GM19240 (cell line): ENCODE data around the gene C6orf89.
A peak's percentile ranks its signal among the peaks of the same experiment; 100 is the strongest.
"Not testable (repeated sequence)": the region's sequence is repeated elsewhere in the genome, so short reads cannot be mapped to it uniquely, and the experiment has no call there.

Experiments
- DNase-seq: peaks from one replicate; pipeline ENCODE4 v3.0.0; 2011; ENCODE audit warnings: low spot score; ENCODE audit not compliant: insufficient read length

C6orf89 gene

GRCh38 chr6:36886950-36887618 is 1.3 kb downstream of the C6orf89 start:
- no peak for DNase-seq

- no peak for DNase-seq
Measured at GRCh38 chr6:36888115-36888643, 2.4 kb downstream of the C6orf89 start.

- DNase-seq = no peak
Measured at GRCh38 chr6:36888654-36889481, 3.1 kb downstream of the C6orf89 start.

- no peak for DNase-seq
Measured at GRCh38 chr6:36890112-36890663, 4.4 kb downstream of the C6orf89 start.

- not testable (repeated sequence) for DNase-seq
Measured at GRCh38 chr6:36891153-36891552, 5.4 kb downstream of the C6orf89 start.

GRCh38 chr6:36893976-36894932 is 8.5 kb downstream of the C6orf89 start:
- DNase-seq = no peak

- no peak for DNase-seq
Measured at GRCh38 chr6:36897609-36898008, 11.9 kb downstream of the C6orf89 start.

- DNase-seq = no peak
Measured at GRCh38 chr6:36904114-36904513, 18.4 kb downstream of the C6orf89 start.

- DNase-seq = no peak
Measured at GRCh38 chr6:36904851-36905393, 19.2 kb downstream of the C6orf89 start.

- no peak for DNase-seq
Measured at GRCh38 chr6:36906539-36907325, 21.0 kb downstream of the C6orf89 start.

GRCh38 chr6:36907781-36908180 is 22.0 kb downstream of the C6orf89 start:
- DNase-seq = no peak

- no peak for DNase-seq
Measured at GRCh38 chr6:36908747-36909146, 23.0 kb downstream of the C6orf89 start.

- DNase-seq = no peak
Measured at GRCh38 chr6:36912030-36912454, 26.3 kb downstream of the C6orf89 start.

GRCh38 chr6:36912586-36912985 is 26.8 kb downstream of the C6orf89 start:
- DNase-seq = peak; percentile 48

- DNase-seq = no peak
Measured at GRCh38 chr6:36913082-36913481, 27.3 kb downstream of the C6orf89 start.

- no peak for DNase-seq
Measured at GRCh38 chr6:36914227-36914794, 28.6 kb downstream of the C6orf89 start.

GRCh38 chr6:36915599-36915998 is 29.8 kb downstream of the C6orf89 start:
- no peak for DNase-seq

GRCh38 chr6:36916126-36916525 is 30.4 kb downstream of the C6orf89 start:
- DNase-seq = no peak

GRCh38 chr6:36917541-36918193 is 31.9 kb downstream of the C6orf89 start:
- DNase-seq = no peak
